ENCODE results near the gene FOXP1.

The FOXP1 gene

DNA sequence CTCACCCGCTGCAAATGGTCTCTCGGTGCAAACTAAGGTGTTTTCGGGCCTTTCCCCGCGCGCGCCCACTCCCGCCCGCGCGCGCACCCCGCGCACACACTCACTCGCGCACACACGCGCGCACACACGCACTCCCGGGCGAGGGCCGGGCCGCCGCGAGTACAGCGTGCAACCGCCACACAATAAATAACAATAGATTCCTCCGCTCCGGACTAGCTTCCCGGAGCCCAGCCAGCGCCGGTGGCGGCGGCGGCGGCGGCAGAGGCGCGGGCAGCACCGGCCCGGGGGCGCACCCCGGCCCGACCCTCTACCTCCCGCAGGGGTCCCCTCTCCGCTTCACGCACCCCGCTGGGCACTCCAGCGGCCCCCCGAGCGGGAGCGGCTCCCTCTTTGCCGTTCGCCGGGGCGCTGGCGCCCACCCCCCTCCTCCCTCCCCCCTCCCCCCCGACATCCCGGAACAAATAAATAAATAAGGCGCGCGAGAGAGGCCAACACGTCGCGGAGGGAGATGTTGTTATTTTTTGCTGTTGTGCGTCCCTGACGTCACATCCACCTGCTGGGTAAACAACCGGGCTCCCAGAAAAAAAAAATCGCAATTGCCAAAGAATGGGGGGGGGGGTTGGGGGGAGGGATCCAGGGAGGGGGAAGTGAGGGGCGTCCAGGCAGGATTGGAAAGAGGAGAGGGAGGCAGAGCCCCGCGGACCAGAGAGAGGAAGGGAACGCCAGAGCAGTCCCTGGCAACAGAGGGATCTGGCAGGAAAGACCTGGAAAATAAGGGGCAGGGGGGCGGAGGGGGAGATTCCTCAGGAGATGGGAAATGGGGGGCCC is at the start of gene FOXP1:
FOXP1 (minus strand) TSS at position 163 of the 828 bp plus-strand sequence. CDS start 385,347 bp downstream, outside the sequence.
- DNase-seq: peak; percentile 73

DNA sequence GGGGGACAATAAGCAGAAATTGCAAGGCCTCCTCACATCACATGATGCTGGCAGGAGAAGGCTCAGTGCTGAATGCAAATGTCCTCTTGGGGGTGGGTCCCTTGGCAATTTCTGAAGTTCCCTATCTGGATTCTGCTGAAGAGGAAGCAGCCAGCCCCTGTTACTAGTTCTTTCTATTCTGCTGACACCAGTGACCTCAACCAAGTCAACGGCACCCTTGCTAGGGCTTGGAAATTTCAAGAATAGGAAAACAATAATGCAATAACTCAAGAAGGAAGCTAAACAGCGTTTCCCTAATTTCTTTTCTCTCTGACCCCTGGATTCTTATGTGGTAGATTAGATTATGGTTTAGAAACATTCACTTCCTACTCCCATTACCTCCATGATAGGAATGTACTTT is 46.2 kb upstream of the FOXP1 start:
- DNase-seq: no peak

DNA sequence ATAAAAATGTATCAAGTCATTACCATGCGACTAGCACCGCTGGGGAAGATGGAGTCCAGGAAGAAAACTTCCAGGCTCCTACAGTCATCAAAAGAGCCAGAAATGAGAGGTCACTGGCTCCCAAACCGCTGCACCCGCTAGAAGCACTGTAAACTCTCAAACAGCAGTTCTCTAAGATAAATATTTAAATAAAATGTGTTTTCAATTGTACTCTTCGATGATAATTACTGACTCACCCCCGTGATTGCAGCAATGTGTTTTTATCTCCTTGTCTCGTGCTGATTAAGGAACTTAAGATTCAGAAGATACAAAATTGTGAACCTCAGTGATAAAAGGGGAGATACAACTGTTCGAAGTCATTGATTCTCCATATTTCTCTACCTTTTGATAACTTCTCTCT is 45.8 kb upstream of the FOXP1 start:
- no peak for DNase-seq

DNA sequence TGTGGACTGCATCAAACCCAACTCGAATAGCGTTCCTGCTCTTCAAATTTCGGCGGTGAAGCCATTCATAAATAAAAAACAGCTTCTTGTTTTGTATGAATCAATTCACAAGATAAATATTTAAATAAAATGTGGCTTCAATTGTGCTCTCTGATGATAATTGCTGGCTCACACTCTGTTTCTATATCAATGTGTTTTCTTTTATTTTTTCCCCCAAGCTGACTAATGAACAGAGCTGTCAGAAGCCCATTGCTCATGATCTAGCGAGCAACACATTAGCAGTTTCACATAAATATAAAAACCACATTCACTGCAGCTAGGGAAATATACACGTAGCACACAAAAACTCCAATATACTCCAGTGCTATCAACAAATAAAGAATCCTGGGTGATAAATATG is 45.0 kb upstream of the FOXP1 start:
- no peak for DNase-seq

DNA sequence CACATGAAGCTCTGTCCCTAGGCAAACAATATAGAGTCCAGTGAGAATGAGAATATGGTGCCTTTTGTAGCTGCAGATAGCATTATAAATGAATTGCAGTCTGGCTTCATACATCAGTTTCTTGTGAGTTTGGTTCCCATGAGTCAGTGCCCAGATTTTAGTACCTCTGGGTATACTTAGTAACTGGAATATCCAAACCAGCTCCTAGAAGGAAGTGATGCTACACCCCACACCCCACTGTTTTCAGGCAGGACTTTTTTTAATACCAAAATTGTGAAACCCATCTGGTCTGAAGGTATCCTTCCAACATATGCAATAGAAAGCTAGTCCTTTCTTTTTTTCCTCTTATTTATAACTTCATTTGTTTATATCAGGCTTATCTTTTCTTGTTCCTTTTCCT is 42.1 kb upstream of the FOXP1 start:
- DNase-seq: no peak

DNA sequence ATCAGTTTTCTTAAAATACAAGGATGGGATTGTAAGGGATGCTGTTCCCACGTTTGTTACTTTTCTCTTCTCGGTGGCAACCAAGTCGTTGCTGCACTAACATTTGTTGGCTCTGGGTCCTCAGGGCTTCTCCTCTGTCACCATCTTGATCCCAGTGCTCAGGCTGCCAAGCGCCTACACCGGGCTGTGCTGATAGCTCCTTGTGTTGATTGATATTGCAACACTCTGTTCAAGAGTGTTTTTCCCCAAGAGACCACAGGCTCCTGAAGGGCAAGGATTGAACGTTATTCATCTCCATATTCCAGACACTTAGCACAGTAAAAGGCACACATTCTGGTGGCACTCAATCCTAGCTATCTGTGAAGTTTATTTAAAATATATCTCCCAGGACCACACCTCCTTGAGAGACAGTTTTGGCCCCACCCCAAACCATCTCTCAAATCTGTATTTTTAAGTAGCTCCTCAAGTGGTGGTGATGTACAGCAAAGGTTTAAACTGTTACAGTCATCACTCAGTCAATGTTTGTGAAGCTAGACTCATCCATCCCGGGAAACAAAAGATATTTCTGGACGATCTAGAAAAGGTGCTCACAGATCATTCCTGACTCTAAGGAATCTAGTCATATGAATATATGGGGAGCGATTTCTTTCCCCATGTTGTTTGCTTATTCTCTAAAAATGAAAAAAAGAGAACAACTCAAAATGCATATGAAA is 38.5 kb upstream of the FOXP1 start:
- DNase-seq: no peak

DNA sequence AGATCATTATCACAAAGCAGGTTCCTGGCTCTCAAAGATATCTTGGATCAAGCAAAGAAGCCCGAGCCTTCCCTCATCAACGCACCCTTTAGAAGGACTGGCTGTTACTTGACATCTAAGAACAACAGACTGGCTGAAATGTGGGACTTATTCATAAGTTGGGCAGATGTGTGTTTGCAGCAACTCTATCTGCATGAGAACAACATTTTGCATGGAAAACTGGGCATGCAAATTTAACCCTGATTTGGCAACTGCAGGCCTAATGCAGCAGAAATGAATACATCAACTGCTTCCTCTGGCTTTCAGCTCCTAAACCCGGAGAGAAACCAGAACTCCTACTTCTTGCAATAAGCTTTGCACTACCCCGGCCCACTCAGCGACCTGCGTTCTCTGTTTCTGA is 35.0 kb upstream of the FOXP1 start:
- no peak for DNase-seq

DNA sequence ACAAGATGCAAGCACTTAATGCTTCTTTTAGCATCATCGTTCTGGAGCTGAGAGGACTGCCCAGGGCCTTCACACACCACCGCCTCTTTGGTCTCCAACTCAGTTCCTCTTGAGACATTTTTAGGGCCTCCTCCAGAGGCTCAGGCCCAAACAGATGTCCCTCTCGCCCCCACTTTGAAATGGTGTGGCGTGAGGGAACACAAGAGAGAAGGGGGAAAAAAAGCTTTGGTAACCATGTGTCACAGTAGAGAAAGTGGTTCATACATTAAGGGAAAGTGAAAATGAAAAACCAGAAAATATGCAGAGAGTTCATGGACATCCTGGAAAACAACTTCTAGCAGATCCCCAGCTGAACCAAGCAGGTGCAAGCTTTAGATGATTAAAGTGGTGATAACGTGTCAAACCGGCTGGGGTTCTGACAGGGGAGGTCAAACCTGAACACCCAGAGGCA is 33.1 kb upstream of the FOXP1 start:
- no peak for DNase-seq

DNA sequence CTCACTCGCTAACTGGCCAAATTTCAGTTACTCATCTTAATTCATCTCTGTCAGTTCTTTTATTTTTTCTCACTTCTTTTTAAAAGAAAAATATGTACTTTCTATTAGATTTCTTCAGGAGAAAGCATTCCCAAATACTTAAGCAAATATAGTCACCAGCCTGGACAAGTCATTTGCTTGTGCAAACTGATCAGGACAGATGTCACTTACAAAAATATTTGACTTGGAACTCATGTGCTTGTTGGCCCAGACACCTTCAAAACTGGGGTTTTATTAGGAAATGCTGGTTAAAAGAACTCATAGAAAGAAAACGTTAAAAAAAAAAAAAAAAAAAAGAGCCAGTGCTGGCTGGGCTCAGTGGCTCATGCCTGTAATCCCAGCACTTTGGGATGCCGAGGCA is 31.3 kb upstream of the FOXP1 start:
- DNase-seq: no peak

DNA sequence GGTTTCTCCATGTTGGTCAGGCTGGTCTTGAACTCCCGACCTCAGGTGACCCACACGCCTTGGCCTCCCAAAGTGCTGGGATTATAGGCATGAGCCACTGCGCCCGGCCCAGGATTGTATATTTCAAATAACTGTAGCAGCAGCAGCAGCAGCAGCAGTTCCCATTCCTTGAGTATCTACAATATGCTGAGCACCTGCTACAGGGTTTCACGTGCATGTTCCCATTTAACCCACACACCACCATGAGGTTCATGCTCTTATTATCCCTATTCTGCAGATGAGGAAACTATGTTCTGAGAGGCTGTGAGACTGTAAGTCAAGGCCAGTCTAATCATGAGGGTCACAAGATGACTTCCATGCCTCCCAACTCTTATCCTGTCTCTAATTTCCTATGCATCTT is 30.9 kb upstream of the FOXP1 start:
- no peak for DNase-seq

DNA sequence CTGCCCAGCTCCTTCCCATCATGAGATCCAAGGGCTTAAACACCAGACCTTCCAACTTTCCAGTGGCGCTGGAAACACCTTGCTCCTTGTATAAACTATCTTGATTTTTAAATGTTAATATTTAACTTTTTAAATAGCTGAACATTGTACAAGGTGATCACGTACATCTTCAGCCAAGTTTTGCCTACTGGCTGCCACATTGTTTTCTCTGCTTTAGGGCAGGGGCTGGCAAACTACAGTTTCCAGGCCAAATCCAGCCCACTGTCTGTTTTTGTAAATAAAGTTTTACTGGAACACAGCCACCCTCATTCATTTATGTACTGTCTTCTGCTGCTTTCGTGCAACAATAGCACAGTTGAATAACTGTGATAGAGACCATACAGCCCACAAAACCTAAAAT is 27.6 kb upstream of the FOXP1 start:
- DNase-seq: no peak

DNA sequence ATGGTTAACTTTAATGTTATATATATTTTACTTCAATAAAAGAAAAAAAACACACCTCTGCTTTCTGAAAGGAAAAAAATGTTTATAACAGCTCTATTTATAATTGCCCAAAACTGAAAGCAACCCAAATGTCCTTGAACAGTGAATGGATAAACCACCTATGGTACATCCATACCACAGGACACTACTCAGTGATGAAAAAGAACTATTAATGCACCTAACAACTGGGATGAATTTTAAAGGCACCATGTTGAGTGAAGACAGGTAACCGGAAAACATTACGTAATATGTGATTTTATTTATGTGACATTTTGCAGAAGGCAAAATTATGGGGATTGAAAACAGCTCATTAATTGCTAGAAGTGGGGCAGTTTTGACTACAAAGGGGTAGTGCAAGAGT is 23.8 kb upstream of the FOXP1 start:
- no peak for DNase-seq

DNA sequence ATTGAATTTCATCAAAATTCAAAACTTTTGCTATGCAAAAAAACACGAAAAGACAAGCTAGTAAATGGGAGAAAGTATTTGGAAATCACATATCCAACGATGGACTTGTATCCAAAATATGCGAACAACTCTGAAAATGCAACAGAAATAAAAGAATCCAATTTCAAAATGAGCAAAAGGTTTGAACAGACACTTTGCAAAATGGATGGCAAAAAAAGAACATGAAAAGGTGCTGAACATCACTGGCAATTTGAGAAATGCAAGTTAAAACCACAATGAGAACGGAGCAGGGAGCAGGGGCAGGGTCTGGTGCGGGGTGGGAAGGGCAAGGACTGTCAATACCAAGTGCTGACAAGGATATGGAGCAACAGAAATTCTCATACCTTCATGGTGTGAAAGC is 23.1 kb upstream of the FOXP1 start:
- DNase-seq: no peak

DNA sequence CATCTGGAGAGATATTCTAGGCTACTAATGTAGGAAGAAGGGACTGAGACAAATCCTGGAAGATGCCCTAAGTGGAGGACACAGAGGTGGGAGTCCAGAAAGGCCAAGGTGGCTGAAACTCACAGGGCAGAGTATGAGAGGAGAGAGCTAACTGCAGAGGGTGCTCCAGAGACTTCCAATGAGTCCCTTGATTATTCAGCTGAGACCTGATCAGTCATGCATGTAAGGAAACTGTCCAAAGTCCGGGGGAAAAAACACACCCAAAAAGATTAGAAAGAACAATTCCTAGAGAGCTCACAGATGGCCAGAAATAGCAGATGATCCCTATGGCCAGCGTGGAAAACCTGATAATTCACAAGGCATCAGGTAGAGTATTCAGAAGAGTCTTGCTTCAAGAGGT is 18.7 kb upstream of the FOXP1 start:
- no peak for DNase-seq

DNA sequence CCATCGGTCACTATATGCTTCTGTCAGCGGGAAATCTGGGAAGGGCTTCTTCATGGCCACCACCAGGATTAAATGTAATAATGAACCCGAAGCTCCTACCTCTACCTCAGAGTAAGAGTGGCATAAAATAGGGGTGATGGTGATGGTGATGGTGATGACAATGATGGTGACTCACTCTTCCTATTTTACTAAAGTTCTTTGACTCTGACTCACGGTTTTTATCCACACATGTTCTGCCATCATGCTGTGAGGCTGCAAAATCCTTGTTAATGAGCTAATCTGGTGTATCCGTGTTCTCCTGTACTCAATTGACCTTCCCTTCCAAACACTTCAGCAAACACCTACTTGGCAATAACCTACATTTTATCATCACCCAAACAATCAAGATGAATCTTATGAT is 18.3 kb upstream of the FOXP1 start:
- DNase-seq: no peak

DNA sequence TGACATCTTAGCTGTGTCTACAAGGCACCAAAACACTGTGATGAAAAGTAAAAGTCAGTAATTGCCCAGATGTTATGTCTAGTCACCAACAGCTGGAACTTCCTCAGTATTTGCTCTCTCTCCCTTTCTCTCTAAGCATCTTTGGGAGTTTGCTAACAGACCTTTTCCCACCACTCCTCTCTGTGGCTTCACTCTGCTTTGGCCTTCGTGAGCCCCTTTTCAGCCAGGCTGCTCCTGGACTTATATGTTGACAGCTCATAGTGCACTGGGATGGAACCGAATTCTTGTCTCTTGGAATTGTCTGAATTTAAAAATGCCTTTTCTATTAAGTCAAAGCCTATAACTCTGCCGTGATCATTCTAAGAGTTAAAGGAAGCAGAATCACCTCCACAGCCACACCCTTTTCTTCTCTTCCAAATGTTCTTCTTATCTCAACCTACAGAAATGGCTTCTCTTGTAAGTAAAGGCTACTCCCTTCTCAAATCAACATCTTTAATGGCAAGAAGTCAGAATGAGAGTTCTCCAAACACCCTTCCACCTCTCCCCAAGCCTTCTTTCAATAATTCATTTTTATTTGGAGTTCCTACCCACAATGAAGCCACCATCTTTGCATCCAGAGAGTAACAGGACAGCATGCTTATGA is 17.2 kb upstream of the FOXP1 start:
- DNase-seq: no peak

DNA sequence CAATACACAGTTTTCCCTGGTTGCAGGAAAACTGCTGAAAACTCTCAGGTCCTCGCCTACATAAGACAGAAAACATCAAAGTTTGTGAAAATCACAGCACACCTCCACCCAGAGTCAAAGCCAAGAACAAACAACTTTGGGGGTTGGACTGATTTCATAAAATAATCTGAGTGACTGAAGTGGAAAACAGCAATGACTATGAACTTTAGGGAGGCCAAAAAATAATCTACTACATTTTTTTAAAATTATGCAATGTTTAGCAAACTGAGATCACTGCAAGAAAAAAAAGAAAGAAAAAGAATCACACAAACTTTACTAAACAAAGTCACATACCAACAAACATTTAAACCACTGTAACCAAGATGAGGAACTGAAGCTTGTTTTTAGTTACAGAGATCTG is 15.9 kb upstream of the FOXP1 start:
- no peak for DNase-seq

DNA sequence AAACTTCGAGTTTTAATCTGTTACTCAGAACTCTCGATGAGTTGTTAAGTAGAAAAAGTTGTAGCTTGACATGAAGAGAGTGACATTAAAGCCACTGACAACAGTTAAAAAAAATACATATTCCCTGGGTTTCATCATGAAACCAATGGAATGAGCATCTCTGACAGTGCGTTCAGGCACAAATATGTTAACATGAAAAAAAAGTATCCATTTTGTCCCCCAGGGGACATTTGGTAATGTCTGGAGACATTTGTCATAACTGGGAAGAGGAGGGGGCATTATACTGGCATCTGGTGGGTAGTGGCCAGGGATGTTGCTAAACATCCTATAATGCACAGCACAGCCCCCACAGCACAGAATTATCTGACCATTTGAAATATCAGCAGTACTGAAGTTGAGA is 14.8 kb upstream of the FOXP1 start:
- DNase-seq: no peak

DNA sequence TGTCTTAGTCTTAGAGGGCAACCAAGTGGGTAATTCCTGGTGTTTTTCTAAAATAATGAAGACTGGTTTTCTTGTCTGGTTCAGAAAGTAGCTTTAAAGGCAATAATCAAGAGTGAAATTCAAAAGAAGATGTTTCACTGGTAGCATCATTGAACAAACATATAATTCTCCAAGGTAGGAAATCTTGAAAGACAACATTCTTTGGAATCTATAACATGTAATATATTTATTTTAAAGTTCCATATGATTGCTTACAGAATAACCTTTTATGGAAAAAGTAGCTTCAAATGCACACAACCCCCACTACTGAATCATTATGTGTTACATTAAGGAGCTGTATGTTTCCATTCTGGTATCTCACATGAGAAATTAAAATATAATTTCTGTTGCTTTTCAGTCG is 13.8 kb upstream of the FOXP1 start:
- DNase-seq: no peak

DNA sequence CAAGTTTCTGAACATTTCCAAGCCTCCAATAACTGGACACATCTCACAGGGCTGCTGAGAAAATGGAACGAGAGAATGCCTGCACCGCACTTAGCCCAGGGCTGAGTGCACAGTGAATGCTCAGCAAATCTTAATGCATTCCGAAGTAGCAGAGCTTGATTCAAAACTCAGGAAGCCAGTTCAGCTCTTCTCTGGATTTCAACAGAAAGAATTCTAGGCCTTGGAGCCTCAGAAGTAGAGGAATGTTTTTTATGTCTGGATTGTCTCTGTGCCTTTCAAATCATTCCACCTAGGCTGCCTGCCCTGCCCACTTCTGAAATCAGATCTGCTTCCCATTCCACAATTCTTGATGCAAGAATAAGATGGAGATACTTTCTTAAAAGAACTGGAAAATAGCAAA is 9.6 kb upstream of the FOXP1 start:
- DNase-seq: no peak

DNA sequence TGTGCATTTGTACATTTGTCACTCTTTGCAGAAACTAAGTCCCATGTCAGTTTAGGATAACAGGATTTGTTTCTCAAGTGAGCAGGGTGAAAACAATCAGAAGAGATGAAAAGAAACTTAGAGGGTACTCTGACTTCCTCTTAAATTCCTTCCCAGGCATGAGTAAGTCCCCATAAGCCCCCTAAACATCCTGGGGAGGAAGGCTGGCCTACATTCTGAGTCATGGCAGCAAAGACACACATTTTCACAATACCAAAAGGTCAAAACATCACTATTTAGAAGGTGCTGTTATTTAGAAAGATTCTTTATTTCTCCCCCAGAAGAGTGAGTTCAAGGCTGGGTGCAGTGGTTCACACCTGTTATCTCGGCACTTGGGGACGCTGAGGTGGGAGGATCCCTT is 7.6 kb upstream of the FOXP1 start:
- no peak for DNase-seq

DNA sequence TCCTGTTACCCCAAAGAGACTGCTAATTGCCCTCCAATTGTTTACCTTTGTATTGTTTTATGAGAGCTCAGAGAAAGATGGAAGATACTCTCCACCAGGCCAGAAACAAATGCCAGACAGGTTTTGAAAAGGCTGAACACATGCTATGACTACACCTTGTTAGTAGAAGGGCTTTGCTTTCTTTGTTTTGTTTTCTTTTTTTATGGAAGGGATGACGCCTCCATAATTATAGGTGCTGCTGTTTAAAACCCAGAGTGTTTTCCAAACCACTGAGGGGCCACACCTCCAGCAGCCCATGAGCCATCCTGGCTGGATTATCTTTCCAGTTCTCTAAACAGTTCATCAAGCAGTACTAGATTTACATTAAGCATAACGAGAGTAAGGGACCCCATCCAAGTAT is 5.6 kb upstream of the FOXP1 start:
- DNase-seq: no peak

DNA sequence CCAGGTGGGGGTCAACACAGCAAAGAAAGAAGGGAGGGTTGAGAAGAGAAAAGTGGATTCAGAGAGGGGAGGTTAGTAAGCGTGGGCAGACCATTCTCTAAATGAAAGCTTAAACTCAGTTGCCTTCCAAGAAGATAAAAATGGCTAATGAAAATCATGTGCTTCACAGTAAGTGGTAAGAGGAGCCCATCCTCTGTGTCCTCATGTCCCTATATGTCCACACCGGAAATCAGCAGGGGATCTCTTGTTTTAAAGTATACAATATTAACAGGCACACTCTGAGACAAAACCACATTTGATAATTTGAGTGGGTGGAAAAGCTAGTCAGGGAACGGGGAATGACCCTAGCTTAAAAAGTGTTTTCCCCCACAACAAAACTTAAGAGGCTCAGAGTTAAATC is 4.4 kb upstream of the FOXP1 start:
- DNase-seq: no peak

DNA sequence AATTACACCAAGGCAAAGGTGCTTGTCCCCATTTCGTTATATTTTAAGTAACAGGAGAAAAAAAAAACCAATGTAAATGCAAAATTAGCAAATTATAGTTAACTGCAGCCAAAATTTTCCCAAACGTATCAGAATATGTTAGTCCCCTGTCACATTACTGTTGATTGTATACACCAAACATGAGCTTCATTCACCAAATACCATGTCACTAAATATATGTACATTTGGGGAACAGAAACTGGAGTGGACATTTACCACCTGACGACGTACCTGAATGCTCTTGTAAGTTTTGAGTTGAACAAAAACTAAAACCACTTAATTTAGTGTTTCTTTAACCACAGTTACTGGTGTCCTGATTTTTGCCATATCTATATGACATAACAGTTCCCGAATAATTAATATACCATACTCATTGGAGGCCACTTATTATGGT is 3.3 kb upstream of the FOXP1 start:
- DNase-seq: no peak
